Endothelial cell of umbilical vein (primary cell): ENCODE data around the gene MYBPHL. TPM values are rescaled to one million over a fixed set of nuclear protein-coding genes. Genes with fewer than 3 reads are reported as not detected.

Experiments used
- BruUV-seq: library from RNA; stranded (reverse); fragments of 400-500 nt; replicated peaks from 2 replicates; lab custom pipeline; 2021; lab: Mats Ljungman, UMichigan
- CTCF ChIA-PET: fragments of 300-600, 350-600 bp; sonication (Branson Sonifier 250); formaldehyde crosslinking; loops from one replicate; lab custom pipeline; 2021; ENCODE audit warnings: antibody characterized with exemption, inconsistent platforms; lab: Charles Lee
- POLR2A ChIA-PET: fragments of 300-600, 350-600 bp; sonication (Branson Sonifier 250); formaldehyde crosslinking; loops from one replicate; lab custom pipeline; 2021; ENCODE audit warnings: antibody characterized with exemption, inconsistent platforms; lab: Charles Lee
- DNase-seq: peaks from one replicate; pipeline ENCODE4 v3.0.0-alpha.2; 2011; ENCODE audit warnings: low read depth, low spot score
- FAIRE-seq: peaks from 2 replicates; lab custom pipeline; 2011; peaks lifted over from hg19 to GRCh38; lab: Jason Lieb, UNC
- H2AFZ ChIP-seq: 2 replicates; pipeline ENCODE4 v1.6.0; 2012; ENCODE audit warnings: low read depth, low read length, control low read depth, inconsistent platforms
- H3K27ac ChIP-seq: 2 replicates; pipeline ENCODE4 v1.5.1; 2011; ENCODE audit warnings: low read depth, mild to moderate bottlenecking, control low read depth, low read length, moderate library complexity; ENCODE audit not compliant: insufficient read depth
- H3K27me3 ChIP-seq, 2 experiments: 2 replicates each; pipeline versions ENCODE4 v1.6.0 to v1.6.1; 2011; ENCODE audit warnings: low read length in 2 of 2, mixed read lengths in 1 of 2; ENCODE audit not compliant: control insufficient read depth in 2 of 2, insufficient read depth in 2 of 2
- H3K36me3 ChIP-seq, 2 experiments: 2 replicates in 1 of 2; 3 replicates in 1 of 2; pipeline ENCODE4 v1.5.1; 2011; ENCODE audit warnings: low read length in 2 of 2, mild to moderate bottlenecking in 1 of 2, moderate library complexity in 1 of 2; ENCODE audit not compliant: control insufficient read depth in 2 of 2, insufficient read depth in 2 of 2; ENCODE audit errors: extremely low read depth in 1 of 2
- H3K4me1 ChIP-seq: 3 replicates; pipeline ENCODE4 v1.5.1; 2011; ENCODE audit warnings: mild to moderate bottlenecking, low read length; ENCODE audit not compliant: control insufficient read depth, insufficient read depth; ENCODE audit errors: extremely low read depth
- H3K4me2 ChIP-seq: 2 replicates; pipeline ENCODE4 v1.6.1; 2011; ENCODE audit warnings: low read length, control low read depth, mixed read lengths; ENCODE audit not compliant: insufficient read depth
- H3K4me3 ChIP-seq, 3 experiments: fragments of 200-600 bp in 1 of 3; sonication (generic), shearing (Covaris generic) in 1 of 3; replicated peaks in 1 of 3; 2 replicates each; pipeline ENCODE4 v1.5.1; 2011 to 2016; ENCODE audit warnings: control low read depth in 3 of 3, low read length in 3 of 3, mild to moderate bottlenecking in 2 of 3, inconsistent platforms in 1 of 3, low read depth in 1 of 3, moderate library complexity in 1 of 3; ENCODE audit not compliant: insufficient read depth in 1 of 3
- H3K79me2 ChIP-seq: 2 replicates; pipeline ENCODE4 v1.6.0; 2012; ENCODE audit warnings: low read length, inconsistent platforms; ENCODE audit not compliant: control insufficient read depth, insufficient read depth
- H3K9ac ChIP-seq: replicated peaks from 2 replicates; pipeline ENCODE3; 2011; ENCODE audit warnings: low read length, control low read depth; ENCODE audit not compliant: insufficient read depth; ENCODE audit errors: extremely low read depth
- H3K9me1 ChIP-seq: replicated peaks from 3 replicates; pipeline ENCODE4 v1.6.0; 2011; ENCODE audit warnings: mild to moderate bottlenecking, low read length; ENCODE audit not compliant: control insufficient read depth, insufficient read depth; ENCODE audit errors: extremely low read depth
- H3K9me3 ChIP-seq: replicated peaks from 2 replicates; pipeline ENCODE4 v1.5.1; 2012; ENCODE audit warnings: low read length, inconsistent platforms; ENCODE audit not compliant: control insufficient read depth, insufficient read depth
- H4K20me1 ChIP-seq: replicated peaks from 2 replicates; pipeline ENCODE3; 2011; ENCODE audit warnings: mild to moderate bottlenecking, low read length; ENCODE audit not compliant: control insufficient read depth, insufficient read depth; ENCODE audit errors: extremely low read depth
- CTCF ChIP-seq, 2 donors: IDR thresholded peaks; 1 replicate in 1 of 2; 2 replicates in 1 of 2; pipeline ENCODE4 v1.5.1; 2011; ENCODE audit warnings: low read length in 2 of 2, mild to moderate bottlenecking in 2 of 2, moderate library complexity in 2 of 2, control low read depth in 1 of 2, inconsistent platforms in 1 of 2, low read depth in 1 of 2; ENCODE audit not compliant: insufficient read depth in 1 of 2; ENCODE audit errors: extremely low read depth in 1 of 2
- EZH2 ChIP-seq: IDR thresholded peaks from 2 replicates; pipeline ENCODE4 v1.6.1; 2012; ENCODE audit warnings: borderline replicate concordance, low read depth, mild to moderate bottlenecking, moderate library complexity, low read length, inconsistent platforms; ENCODE audit not compliant: severe bottlenecking
- FOS ChIP-seq: IDR thresholded peaks from 2 replicates; pipeline ENCODE4 v1.6.1; 2011; ENCODE audit warnings: mild to moderate bottlenecking, low read length, moderate library complexity, borderline replicate concordance; ENCODE audit not compliant: insufficient read depth
- GATA2 ChIP-seq: IDR thresholded peaks from 2 replicates; pipeline ENCODE4 v1.7.0; 2011; ENCODE audit warnings: low read depth, mild to moderate bottlenecking, moderate library complexity, mixed read lengths, low read length; ENCODE audit not compliant: insufficient read length, insufficient read depth
- JUN ChIP-seq: IDR thresholded peaks from 2 replicates; pipeline ENCODE4 v1.6.1; 2011; ENCODE audit warnings: borderline replicate concordance, low read depth; ENCODE audit not compliant: insufficient read length, insufficient read depth
- MAX ChIP-seq: IDR thresholded peaks from 2 replicates; pipeline ENCODE4 v1.6.1; 2011; ENCODE audit not compliant: insufficient read depth, insufficient read length
- MYC ChIP-seq: IDR thresholded peaks from one replicate; pipeline ENCODE4 v1.6.1; 2011; ENCODE audit warnings: mild to moderate bottlenecking, low read depth, low read length
- POLR2A ChIP-seq: IDR thresholded peaks from 2 replicates; pipeline ENCODE4 v1.6.1; 2012; ENCODE audit warnings: low read depth, mild to moderate bottlenecking, control low read depth, low read length
- POLR2AphosphoS5 ChIP-seq: IDR thresholded peaks from 2 replicates; pipeline ENCODE4 v1.6.1; 2012; ENCODE audit warnings: low read depth, mild to moderate bottlenecking, control low read depth, low read length, moderate library complexity; ENCODE audit not compliant: insufficient read depth
- dilution Hi-C: fragments of 300-500 bp; cut with MboI; formaldehyde crosslinking; loops from one replicate; pipeline ENCODE4 v1.15.0; 2019; ENCODE audit warnings: low sequenced_read_pairs; ENCODE audit not compliant: extremely low pct_ligation_motif_present
- intact Hi-C: fragments of 100-400 bp; cut with micrococcal nuclease; formaldehyde crosslinking; loops from one replicate; pipeline ENCODE4 v1.10.0; 2022
- polyA plus RNA-seq, 4 experiments: library from polyadenylated mRNA; depleted of rRNA in 3 of 4; stranded (reverse) in 3 of 4; unstranded in 1 of 4; fragments of >200 nt; gene quantifications; 2 replicates each; pipeline versions ENCODE4 v1.2.1 to v1.2.3, GENCODE V29; 2011 to 2012; ENCODE audit warnings: missing spikeins in 1 of 4
- total RNA-seq: library from RNA; stranded (reverse); gene quantifications from 2 replicates; pipeline ENCODE4 v1.2.3, GENCODE V29; 2021

Gene MYBPHL
- total and polyA plus RNA-seq, 2 donors (not counting 3 experiments of a cell fraction or from before 2014, with no cell fraction given), result not detected

GRCh38 chr1:109256971-109257681 is 49.7 kb downstream of the MYBPHL start:
- Histone ChIP-seq H4K20me1 (no peaks in the 10 kb centered on the region), H3K9me1 (no peaks in the 10 kb centered on the region), H3K27ac (no peak overlapping the region), H3K9me3 (no peaks in the 10 kb centered on the region), H3K9ac (no peak overlapping the region), H3K27me3 (peaks cover 0 to 2% of the 10 kb centered on the region in 2 experiments), H3K79me2 (no peaks in the 10 kb centered on the region), H3K36me3 (no peaks in the 10 kb centered on the region), H3K4me1 (no peaks in the 10 kb centered on the region), H3K4me2 (no peak overlapping the region), H3K4me3 (no peak overlapping the region), H2AFZ (no peak overlapping the region)
- DNase-seq, result no peak
- ChIA-PET POLR2A (no interaction called here), CTCF (interaction anchor here (0.7 to 2.1 kb wide), 4 partner anchors 18 to 141 kb away, joined by 3 to 11 read pairs (median 4); partner anchors contain the start of gene SORT1)
- TF ChIP-seq MAX (no peak), EZH2 (no peak), CTCF (IDR thresholded peaks at IDR 0.05; ENCODE audit: extremely low read depth in 1 of 2, insufficient read depth in 1 of 2, low read depth in 1 of 2, low read length in 2 of 2) (no peak), POLR2AphosphoS5 (no peak), FOS (no peak), JUN (no peak), MYC (no peak), GATA2 (no peak), POLR2A (no peak)
- dilution Hi-C loops, result no loop called here
- intact Hi-C loops, result no loop called here
- BruUV-seq, result no TSS peak
- no peak for FAIRE-seq
